Measurements from ENCODE around the gene MYL6.

MYL6 gene

GRCh38 chr12:56158029-56158925 lies at the start of gene MYL6 (continued):
- TF ChIP-seq ZNF843 (tag by site-specific recombination; IDR thresholded peaks at IDR 0.05) (peak; percentile 83), ZNF555 (tag by site-specific recombination; conservative IDR thresholded peaks at IDR 0.05) (no peak), ZNF513 (tag by site-specific recombination; IDR thresholded peaks at IDR 0.05) (no peak; the same call in 1 of the 2 replicates), ZBTB49 (tag by site-specific recombination; IDR thresholded peaks at IDR 0.05; ENCODE audit: low read depth) (no peak), ZSCAN16 (tag by site-specific recombination; IDR thresholded peaks at IDR 0.05) (no peak; the same call in 1 of the 2 replicates), EGR2 (tag by site-specific recombination; IDR thresholded peaks at IDR 0.05; ENCODE audit: low read depth) (no peak), ZNF792 (tag by site-specific recombination; IDR thresholded peaks at IDR 0.05) (peak; percentile 43; the same call in 1 of the 2 replicates), ZNF10 (tag by site-specific recombination; IDR thresholded peaks at IDR 0.05) (no peak; the same call in 1 of the 2 replicates), ZNF223 (tag by site-specific recombination; IDR thresholded peaks at IDR 0.05) (no peak; the same call in 1 of the 2 replicates), PRDM4 (tag by site-specific recombination; IDR thresholded peaks at IDR 0.05) (peak; percentile 66; the same call in 1 of the 2 replicates), ZNF639 (tag by site-specific recombination; IDR thresholded peaks at IDR 0.05) (peak; percentile 92), ZNF416 (tag by site-specific recombination; IDR thresholded peaks at IDR 0.05) (no peak), ZNF138 (tag by site-specific recombination; IDR thresholded peaks at IDR 0.05; ENCODE audit: borderline replicate concordance) (no peak), ZNF26 (tag by site-specific recombination; IDR thresholded peaks at IDR 0.05) (0 out of 2 replicates have a peak, but pooled peaks have one; percentile 6), ZNF623 (tag by site-specific recombination; IDR thresholded peaks at IDR 0.05) (no peak), ZNF423 (tag by site-specific recombination; IDR thresholded peaks at IDR 0.05) (peak; percentile 71), ZFHX2 (tag by site-specific recombination; conservative IDR thresholded peaks at IDR 0.05) (no peak; the same call in 1 of the 2 replicates), REPIN1 (tag by site-specific recombination; IDR thresholded peaks at IDR 0.05; ENCODE audit: low read depth) (peak; percentile 91)
- TF ChIP-seq, protein P1, sequence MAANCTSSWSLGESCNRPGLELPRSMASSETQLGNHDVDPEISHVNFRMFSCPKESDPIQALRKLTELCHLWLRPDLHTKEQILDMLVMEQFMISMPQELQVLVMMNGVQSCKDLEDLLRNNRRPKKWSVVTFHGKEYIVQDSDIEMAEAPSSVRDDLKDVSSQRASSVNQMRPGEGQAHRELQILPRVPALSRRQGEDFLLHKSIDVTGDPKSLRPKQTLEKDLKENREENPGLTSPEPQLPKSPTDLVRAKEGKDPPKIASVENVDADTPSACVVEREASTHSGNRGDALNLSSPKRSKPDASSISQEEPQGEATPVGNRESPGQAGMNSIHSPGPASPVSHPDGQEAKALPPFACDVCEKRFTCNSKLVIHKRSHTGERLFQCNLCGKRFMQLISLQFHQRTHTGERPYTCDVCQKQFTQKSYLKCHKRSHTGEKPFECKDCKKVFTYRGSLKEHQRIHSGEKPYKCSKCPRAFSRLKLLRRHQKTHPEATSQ (tag by site-specific recombination; IDR thresholded peaks at IDR 0.05), result peak; percentile 87
- TF ChIP-seq, protein P2, sequence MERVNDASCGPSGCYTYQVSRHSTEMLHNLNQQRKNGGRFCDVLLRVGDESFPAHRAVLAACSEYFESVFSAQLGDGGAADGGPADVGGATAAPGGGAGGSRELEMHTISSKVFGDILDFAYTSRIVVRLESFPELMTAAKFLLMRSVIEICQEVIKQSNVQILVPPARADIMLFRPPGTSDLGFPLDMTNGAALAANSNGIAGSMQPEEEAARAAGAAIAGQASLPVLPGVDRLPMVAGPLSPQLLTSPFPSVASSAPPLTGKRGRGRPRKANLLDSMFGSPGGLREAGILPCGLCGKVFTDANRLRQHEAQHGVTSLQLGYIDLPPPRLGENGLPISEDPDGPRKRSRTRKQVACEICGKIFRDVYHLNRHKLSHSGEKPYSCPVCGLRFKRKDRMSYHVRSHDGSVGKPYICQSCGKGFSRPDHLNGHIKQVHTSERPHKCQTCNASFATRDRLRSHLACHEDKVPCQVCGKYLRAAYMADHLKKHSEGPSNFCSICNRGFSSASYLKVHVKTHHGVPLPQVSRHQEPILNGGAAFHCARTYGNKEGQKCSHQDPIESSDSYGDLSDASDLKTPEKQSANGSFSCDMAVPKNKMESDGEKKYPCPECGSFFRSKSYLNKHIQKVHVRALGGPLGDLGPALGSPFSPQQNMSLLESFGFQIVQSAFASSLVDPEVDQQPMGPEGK (tag by site-specific recombination; IDR thresholded peaks at IDR 0.05), result peak; percentile 87
- TF ChIP-seq, protein P3, sequence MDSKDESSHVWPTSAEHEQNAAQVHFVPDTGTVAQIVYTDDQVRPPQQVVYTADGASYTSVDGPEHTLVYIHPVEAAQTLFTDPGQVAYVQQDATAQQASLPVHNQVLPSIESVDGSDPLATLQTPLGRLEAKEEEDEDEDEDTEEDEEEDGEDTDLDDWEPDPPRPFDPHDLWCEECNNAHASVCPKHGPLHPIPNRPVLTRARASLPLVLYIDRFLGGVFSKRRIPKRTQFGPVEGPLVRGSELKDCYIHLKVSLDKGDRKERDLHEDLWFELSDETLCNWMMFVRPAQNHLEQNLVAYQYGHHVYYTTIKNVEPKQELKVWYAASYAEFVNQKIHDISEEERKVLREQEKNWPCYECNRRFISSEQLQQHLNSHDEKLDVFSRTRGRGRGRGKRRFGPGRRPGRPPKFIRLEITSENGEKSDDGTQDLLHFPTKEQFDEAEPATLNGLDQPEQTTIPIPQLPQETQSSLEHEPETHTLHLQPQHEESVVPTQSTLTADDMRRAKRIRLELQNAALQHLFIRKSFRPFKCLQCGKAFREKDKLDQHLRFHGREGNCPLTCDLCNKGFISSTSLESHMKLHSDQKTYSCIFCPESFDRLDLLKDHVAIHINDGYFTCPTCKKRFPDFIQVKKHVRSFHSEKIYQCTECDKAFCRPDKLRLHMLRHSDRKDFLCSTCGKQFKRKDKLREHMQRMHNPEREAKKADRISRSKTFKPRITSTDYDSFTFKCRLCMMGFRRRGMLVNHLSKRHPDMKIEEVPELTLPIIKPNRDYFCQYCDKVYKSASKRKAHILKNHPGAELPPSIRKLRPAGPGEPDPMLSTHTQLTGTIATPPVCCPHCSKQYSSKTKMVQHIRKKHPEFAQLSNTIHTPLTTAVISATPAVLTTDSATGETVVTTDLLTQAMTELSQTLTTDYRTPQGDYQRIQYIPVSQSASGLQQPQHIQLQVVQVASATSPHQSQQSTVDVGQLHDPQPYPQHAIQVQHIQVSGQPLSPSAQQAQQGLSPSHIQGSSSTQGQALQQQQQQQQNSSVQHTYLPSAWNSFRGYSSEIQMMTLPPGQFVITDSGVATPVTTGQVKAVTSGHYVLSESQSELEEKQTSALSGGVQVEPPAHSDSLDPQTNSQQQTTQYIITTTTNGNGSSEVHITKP (tag by site-specific recombination; IDR thresholded peaks at IDR 0.05), result peak; percentile 99
